Measurements from ENCODE around the gene TSPAN15.
"Not testable (repeated sequence)": the region's sequence is repeated elsewhere in the genome, so short reads cannot be mapped to it uniquely, and the experiment has no call there.

The TSPAN15 gene

DNA sequence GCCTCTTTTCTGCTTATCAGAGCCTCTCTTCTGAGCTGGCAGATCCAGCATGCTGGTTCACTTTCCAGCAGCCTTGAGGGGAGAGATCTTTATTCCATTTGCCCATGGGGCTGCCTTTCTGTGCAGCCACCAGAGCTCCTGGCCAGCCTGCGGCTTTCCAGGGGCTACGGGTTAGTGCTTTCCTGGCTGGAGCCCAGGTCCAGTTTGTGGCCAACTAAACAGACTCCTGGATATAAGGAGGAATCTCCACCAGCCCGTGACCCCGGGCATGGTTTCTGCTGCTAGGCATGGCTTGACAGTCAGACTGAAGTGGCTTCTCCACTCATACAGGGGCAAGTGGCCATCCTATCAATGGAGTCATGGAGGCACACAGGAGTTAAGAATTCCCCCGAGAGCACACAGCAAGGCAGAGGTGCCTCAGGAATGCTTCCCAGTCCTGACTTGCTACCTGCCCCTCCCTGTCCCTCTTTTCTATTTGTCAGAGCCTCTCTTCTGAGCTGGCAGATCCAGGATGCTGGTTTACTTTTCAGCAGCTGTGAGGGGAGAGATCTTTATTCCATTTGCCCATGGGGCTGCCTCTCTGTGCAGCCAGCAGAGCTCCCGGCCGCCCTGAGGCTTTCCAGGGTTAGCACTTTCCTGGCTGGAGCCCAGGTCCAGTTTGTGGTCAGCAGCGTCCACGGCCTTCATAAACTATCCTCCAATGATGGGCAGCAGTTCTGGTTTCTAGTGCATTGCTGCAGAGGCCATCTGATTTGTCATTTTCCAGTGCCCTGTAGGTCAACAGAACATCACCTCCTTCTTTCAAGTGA, 35.9 kb downstream of the TSPAN15 start:
- no peak overlapping the region for H3K4me2 ChIP-seq (ENCODE audit: low read length)
- no peak overlapping the region for H3K4me3 ChIP-seq (ENCODE audit: low read depth, low read length)
- no peak overlapping the region for H3K9ac ChIP-seq
- TF ChIP-seq, protein P1, sequence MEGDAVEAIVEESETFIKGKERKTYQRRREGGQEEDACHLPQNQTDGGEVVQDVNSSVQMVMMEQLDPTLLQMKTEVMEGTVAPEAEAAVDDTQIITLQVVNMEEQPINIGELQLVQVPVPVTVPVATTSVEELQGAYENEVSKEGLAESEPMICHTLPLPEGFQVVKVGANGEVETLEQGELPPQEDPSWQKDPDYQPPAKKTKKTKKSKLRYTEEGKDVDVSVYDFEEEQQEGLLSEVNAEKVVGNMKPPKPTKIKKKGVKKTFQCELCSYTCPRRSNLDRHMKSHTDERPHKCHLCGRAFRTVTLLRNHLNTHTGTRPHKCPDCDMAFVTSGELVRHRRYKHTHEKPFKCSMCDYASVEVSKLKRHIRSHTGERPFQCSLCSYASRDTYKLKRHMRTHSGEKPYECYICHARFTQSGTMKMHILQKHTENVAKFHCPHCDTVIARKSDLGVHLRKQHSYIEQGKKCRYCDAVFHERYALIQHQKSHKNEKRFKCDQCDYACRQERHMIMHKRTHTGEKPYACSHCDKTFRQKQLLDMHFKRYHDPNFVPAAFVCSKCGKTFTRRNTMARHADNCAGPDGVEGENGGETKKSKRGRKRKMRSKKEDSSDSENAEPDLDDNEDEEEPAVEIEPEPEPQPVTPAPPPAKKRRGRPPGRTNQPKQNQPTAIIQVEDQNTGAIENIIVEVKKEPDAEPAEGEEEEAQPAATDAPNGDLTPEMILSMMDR (IDR thresholded peaks at IDR 0.05) = no peak
- no peaks in the 10 kb centered on the region for H3K27me3 ChIP-seq (ENCODE audit: control insufficient read depth, insufficient read depth, low read length)
- H3K9me3 ChIP-seq (ENCODE audit: control insufficient read depth, low read length) = no peaks in the 10 kb centered on the region
- no peak overlapping the region for H3K27ac ChIP-seq
- no peaks in the 10 kb centered on the region for H3K36me3 ChIP-seq (ENCODE audit: control insufficient read depth, insufficient read depth, low read length)
- H3K4me1 ChIP-seq = no peaks in the 10 kb centered on the region
- H3K79me2 ChIP-seq = no peaks in the 10 kb centered on the region
- no peak overlapping the region for H2AFZ ChIP-seq

DNA sequence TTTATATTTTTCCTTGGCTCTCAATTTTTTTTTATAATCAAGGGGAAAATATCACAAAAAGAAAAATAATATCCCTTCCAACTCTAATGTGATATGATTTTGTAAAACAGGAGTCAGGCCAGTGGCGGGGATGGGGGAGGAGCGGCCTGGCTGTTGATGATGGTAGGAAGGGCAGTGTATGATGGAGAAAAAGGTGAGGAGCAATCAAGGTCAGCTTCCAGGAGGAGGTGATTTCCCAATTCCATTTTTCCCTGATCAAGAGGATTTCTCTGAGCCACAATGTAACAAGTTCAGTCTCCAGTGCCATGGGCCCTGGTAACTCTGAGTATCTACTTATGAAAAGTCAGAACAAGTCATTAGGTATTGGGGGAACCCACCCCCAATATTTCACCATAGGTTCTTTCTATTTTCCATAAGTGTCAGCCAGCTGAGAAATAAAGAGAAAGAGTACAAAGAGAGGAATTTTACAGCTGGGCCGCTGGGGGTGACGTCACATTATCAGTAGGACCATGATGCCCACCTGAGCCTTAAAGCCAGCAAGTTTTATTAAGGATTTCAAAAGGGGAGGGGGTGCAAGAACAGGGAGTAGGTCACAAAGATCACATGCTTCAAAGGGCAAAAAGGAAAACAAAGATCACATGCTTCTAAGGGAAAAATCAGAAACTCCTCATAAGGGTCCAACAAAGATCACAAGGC, 37.0 kb downstream of the TSPAN15 start:
- not testable (repeated sequence) for H3K9me3 ChIP-seq (ENCODE audit: control insufficient read depth, low read length); H2AFZ ChIP-seq; H3K4me2 ChIP-seq (ENCODE audit: low read length); H3K36me3 ChIP-seq (ENCODE audit: control insufficient read depth, insufficient read depth, low read length); H3K9ac ChIP-seq; H3K27me3 ChIP-seq (ENCODE audit: control insufficient read depth, insufficient read depth, low read length); H3K4me1 ChIP-seq; H3K4me3 ChIP-seq (ENCODE audit: low read depth, low read length); H3K79me2 ChIP-seq; H3K27ac ChIP-seq

DNA sequence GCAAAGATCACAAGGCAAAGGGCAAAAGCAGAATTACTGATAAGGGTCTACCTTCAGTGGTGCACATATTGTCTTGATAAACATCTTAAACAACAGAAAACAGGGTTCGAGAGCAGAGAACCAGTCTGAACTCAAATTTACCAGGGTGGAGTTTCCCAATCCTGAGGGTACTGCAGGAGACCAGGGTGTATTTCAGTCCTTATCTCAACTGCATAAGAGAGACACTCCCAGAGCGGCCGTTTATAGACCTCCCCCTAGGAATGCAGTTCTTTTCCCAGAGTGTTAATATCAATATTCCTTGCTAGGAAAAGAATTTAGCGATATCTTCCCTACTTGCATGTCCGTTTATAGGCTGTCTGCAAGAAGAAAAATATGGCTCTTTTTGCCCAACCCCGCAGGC, 37.6 kb downstream of the TSPAN15 start:
- H3K9ac ChIP-seq; H3K79me2 ChIP-seq; H3K4me2 ChIP-seq (ENCODE audit: low read length); H3K27me3 ChIP-seq (ENCODE audit: control insufficient read depth, insufficient read depth, low read length); H3K27ac ChIP-seq; H3K4me3 ChIP-seq (ENCODE audit: low read depth, low read length); H2AFZ ChIP-seq; H3K4me1 ChIP-seq; H3K36me3 ChIP-seq (ENCODE audit: control insufficient read depth, insufficient read depth, low read length); H3K9me3 ChIP-seq (ENCODE audit: control insufficient read depth, low read length): not testable (repeated sequence)

DNA sequence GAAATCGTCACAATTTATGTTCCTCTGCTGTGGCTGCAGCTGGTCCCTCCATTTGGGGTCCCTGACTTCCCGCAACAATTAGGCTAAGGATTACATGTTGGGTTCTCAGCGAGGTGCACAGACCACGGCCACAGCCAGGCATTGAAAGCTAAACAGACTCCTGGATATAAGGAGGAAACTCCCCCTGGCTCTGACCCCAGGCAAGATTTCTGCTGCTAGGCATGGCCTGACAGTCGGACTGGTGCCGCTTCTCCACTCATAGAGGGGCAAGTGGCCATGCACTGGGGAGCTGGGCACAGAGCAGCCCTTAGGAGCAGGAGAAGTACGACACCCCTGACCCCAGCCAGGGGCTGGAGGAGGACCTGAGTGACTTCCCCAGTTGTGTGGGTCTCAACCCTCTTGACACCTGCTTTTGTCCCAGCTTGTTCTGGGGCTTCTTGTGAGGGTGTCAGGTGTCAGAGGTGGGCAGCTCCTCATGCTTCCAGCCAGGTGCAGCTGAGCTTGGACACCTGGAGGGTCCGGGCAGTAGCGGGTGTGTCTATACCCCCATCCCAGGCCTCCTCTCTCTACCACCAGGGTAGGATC, 38.3 kb downstream of the TSPAN15 start:
- H3K9me3 ChIP-seq (ENCODE audit: control insufficient read depth, low read length) = no peaks in the 10 kb centered on the region
- TF ChIP-seq, protein P1 (IDR thresholded peaks at IDR 0.05) = no peak
- no peak overlapping the region for H3K9ac ChIP-seq
- H3K79me2 ChIP-seq = no peaks in the 10 kb centered on the region
- H3K27me3 ChIP-seq (ENCODE audit: control insufficient read depth, insufficient read depth, low read length) = no peaks in the 10 kb centered on the region
- H2AFZ ChIP-seq = no peak overlapping the region
- H3K27ac ChIP-seq = no peak overlapping the region
- no peaks in the 10 kb centered on the region for H3K4me1 ChIP-seq
- no peak overlapping the region for H3K4me2 ChIP-seq (ENCODE audit: low read length)
- no peak overlapping the region for H3K4me3 ChIP-seq (ENCODE audit: low read depth, low read length)
- no peaks in the 10 kb centered on the region for H3K36me3 ChIP-seq (ENCODE audit: control insufficient read depth, insufficient read depth, low read length)

DNA sequence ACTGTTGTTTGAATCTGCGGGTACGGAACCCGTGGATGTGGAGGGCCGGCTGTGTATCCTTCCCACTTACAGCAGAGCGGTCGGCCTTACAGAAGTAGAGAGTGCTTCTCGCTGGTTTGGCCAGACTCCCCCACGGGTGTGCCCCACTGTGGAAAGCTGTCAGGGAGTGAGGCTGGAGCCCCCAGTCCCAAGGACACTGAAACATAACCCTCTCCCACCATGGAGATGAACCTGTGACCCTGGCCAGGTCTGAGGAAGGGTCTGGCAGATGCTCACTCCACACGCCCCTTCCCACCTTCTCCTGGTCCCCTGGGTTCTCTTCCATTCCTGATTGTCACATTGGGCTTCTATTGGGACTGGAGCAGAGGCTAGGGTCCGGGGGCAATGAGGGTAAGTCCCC, 39.6 kb downstream of the TSPAN15 start:
- no peaks in the 10 kb centered on the region for H3K9me3 ChIP-seq (ENCODE audit: control insufficient read depth, low read length)
- TF ChIP-seq, protein P1 (IDR thresholded peaks at IDR 0.05) = no peak
- H3K27me3 ChIP-seq (ENCODE audit: control insufficient read depth, insufficient read depth, low read length) = no peaks in the 10 kb centered on the region
- H3K4me2 ChIP-seq (ENCODE audit: low read length) = no peak overlapping the region
- H3K9ac ChIP-seq = no peak overlapping the region
- H3K27ac ChIP-seq = no peak overlapping the region
- no peaks in the 10 kb centered on the region for H3K4me1 ChIP-seq
- H3K4me3 ChIP-seq (ENCODE audit: low read depth, low read length) = no peak overlapping the region
- H3K79me2 ChIP-seq = no peaks in the 10 kb centered on the region
- no peaks in the 10 kb centered on the region for H3K36me3 ChIP-seq (ENCODE audit: control insufficient read depth, insufficient read depth, low read length)
- no peak overlapping the region for H2AFZ ChIP-seq

Measured in parathyroid adenoma (tissue), 2 donors.